Naive B cell (primary cell): ENCODE results near the gene GNA14. TPM values are rescaled to one million over a fixed set of nuclear protein-coding genes. Genes with fewer than 3 reads are reported as not detected.
"Not testable (repeated sequence)": the region's sequence is repeated elsewhere in the genome, so short reads cannot be mapped to it uniquely, and the experiment has no call there.

Experiments used
- ATAC-seq, 2 donors: fragments of 150-1000 bp; cut with Tn5 transposase; 2 replicates each; pipeline ENCODE4 v1.10.0; 2021; ENCODE audit warnings: low read depth in 2 of 2, mild to moderate bottlenecking in 2 of 2, moderate library complexity in 2 of 2
- DNase-seq: peaks from one replicate; pipeline ENCODE4 v3.0.0; 2022
- H3K27ac Mint-ChIP-seq, 6 donors: one replicate each; pipeline ENCODE4 v1.8.0; 2020 to 2022; ENCODE audit warnings: mild to moderate bottlenecking in 6 of 6, mixed read lengths in 6 of 6, moderate library complexity in 5 of 6, inconsistent platforms in 2 of 6
- H3K27me3 Mint-ChIP-seq, 3 donors: one replicate each; pipeline ENCODE4 v1.8.0; 2021 to 2022; ENCODE audit warnings: mixed read lengths in 3 of 3, mild to moderate bottlenecking in 1 of 3
- H3K36me3 Mint-ChIP-seq, 2 donors: one replicate each; pipeline ENCODE4 v1.8.0; 2020 to 2022; ENCODE audit warnings: mixed read lengths in 2 of 2, inconsistent platforms in 1 of 2, mild to moderate bottlenecking in 1 of 2
- H3K4me1 Mint-ChIP-seq, 3 donors: one replicate each; pipeline ENCODE4 v1.8.0; 2020 to 2022; ENCODE audit warnings: mixed read lengths in 3 of 3, inconsistent platforms in 1 of 3, mild to moderate bottlenecking in 1 of 3, moderate library complexity in 1 of 3
- H3K4me3 Mint-ChIP-seq, 8 donors: one replicate each; pipeline ENCODE4 v1.8.0; 2020 to 2022; ENCODE audit warnings: mild to moderate bottlenecking in 8 of 8, mixed read lengths in 8 of 8, moderate library complexity in 8 of 8, inconsistent platforms in 2 of 8
- H3K9me3 Mint-ChIP-seq, 7 donors: one replicate each; pipeline ENCODE4 v1.8.0; 2020 to 2022; ENCODE audit warnings: mixed read lengths in 7 of 7, mild to moderate bottlenecking in 5 of 7, inconsistent platforms in 2 of 7, moderate library complexity in 1 of 7
- polyA plus RNA-seq, 6 donors: library from polyadenylated mRNA; unstranded; fragments of 300-500 nt; fragmentation: Illumina TruSeq; gene quantifications; one replicate each; pipeline ENCODE4 v1.2.3, GENCODE V29; 2021; ENCODE audit warnings: low read depth in 6 of 6

Gene GNA14
- polyA plus RNA-seq, 6 donors from 2014 or later = not detected

DNA sequence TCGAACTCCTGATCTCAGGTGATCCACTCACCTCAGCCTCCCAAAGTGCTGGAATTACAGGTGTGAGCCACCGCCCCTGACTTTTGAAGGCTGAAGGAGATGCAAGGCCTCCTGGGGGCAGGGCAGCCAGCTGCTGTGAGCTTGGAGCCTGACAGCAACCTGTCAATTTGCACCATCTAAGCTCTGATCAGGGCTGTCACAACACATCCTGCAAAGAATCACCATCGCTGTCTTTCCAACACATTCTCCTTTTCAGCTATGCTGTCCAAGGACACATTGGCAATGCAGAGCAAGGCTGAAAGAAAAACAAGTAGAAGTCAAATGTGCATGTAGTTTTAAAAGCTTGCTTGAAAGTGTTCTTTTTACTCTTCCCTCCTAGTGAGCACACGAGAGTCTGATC is 54.6 kb downstream of the GNA14 start:
- no peak for ATAC-seq
- peaks cover 0 to 3% (median 0%) of the 10 kb centered on the region in 7 donors for H3K9me3 Mint-ChIP-seq
- no peaks in the 10 kb centered on the region for H3K36me3 Mint-ChIP-seq
- H3K27me3 Mint-ChIP-seq = peaks cover 16 to 19% (median 16%) of the 10 kb centered on the region in 3 donors
- DNase-seq = no peak
- H3K4me3 Mint-ChIP-seq = no peak overlapping the region
- H3K27ac Mint-ChIP-seq = no peak overlapping the region
- no peaks in the 10 kb centered on the region for H3K4me1 Mint-ChIP-seq

- Mint-ChIP-seq H3K27me3 (peaks cover 9 to 16% (median 13%) of the 10 kb centered on the region in 3 donors), H3K4me1 (no peaks in the 10 kb centered on the region), H3K36me3 (no peaks in the 10 kb centered on the region), H3K9me3 (peaks cover 0 to 3% (median 0%) of the 10 kb centered on the region in 7 donors), H3K4me3 (no peak overlapping the region), H3K27ac (no peak overlapping the region)
- ATAC-seq (no peak), DNase-seq (no peak)
Measured at GRCh38 chr9:77592476-77592875, 55.6 kb downstream of the GNA14 start.

DNA sequence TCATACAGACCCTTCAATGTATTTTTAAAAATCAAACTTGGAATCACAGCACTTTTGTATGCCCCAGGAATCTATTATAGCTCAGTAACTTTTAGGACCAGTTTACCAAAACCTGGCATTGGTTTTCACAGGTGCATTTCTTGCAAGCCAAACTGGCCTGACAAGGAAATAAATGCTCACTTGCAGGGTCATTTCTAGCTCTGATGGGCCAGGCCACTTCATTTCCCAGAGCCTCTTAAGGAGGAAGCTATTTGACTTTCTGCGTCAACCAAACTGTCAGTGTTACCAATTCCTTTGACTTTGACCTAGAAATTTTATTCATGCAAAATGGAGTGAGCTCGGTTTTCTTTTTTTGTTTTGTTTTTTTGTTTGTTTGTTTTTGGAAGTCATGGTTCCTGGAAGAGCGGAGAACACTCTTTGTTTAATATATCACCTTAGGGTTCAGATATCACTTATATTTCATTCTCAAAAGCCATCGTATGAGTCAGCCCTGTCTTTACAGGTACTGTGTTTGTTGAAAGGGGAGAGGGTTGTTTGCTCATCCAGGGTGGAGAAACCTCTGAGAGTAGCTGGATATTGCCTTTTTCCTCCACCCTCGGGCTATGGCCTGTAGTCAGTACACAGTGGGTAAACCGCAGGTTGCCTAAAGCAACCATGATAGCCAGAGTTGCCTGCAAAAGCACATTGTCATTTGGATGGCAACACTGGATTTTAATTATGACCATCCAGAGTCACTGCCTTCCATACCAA is 58.9 kb downstream of the GNA14 start:
- Mint-ChIP-seq H3K9me3 (peaks cover 0 to 4% (median 0%) of the 10 kb centered on the region in 7 donors), H3K27me3 (peaks cover 0 to 8% (median 4%) of the 10 kb centered on the region in 3 donors), H3K27ac (no peak overlapping the region), H3K36me3 (no peaks in the 10 kb centered on the region), H3K4me3 (no peak overlapping the region), H3K4me1 (no peaks in the 10 kb centered on the region)
- ATAC-seq = no peak
- DNase-seq = no peak

DNA sequence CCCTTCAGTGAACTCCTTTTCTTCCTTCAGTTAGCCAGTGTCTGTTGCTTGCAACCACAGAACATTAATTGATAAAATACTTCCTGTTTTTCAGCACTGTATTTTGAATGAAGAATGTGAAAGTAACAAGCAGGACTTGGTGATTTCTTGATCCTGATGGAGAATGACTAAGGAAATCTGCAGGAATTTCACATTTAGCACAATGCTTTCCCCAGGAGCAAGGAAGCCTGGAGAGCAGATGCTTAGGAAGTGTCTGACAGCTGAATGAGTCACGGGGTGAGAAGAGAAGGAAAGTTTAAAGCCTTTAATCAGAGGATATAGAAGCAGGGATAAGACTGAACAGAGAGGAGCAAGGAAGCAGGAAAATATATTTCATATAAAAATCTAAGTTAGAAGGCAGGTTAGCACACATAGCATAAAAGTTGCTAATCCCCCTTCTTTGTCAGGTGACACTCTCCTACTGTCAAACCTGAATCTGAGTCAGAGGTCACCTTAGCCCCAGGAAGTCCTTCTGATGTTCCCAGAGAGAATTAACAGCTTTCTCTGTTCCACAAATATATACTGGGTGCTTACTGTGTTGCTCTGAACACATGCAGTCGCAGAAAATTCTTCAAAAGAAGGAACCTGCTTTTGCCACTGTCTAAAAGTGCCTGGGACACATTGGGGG is 59.7 kb downstream of the GNA14 start:
- peak overlapping the region in 1 of 6 donors; percentile 52 for H3K27ac Mint-ChIP-seq
- no peak overlapping the region for H3K4me3 Mint-ChIP-seq

GRCh38 chr9:77587851-77588250 is 60.3 kb downstream of the GNA14 start:
- no peak for ATAC-seq
- DNase-seq = no peak
- peak overlapping the region in 1 of 6 donors; percentile 52 for H3K27ac Mint-ChIP-seq
- peaks cover 0 to 4% (median 0%) of the 10 kb centered on the region in 7 donors for H3K9me3 Mint-ChIP-seq
- peaks cover 0 to 10% (median 4%) of the 10 kb centered on the region in 3 donors for H3K27me3 Mint-ChIP-seq
- no peak overlapping the region for H3K4me3 Mint-ChIP-seq
- H3K36me3 Mint-ChIP-seq = no peaks in the 10 kb centered on the region
- H3K4me1 Mint-ChIP-seq = no peaks in the 10 kb centered on the region

More for the DNA sequence above, 59.7 kb downstream of the GNA14 start:
- Mint-ChIP-seq H3K27me3 (peaks cover 0 to 8% (median 4%) of the 10 kb centered on the region in 3 donors), H3K9me3 (peaks cover 0 to 4% (median 0%) of the 10 kb centered on the region in 7 donors), H3K4me1 (no peaks in the 10 kb centered on the region), H3K36me3 (no peaks in the 10 kb centered on the region)
- DNase-seq = no peak
- no peak for ATAC-seq

GRCh38 chr9:77587042-77587441 is 61.1 kb downstream of the GNA14 start:
- DNase-seq (no peak), ATAC-seq (no peak)
- Mint-ChIP-seq H3K4me1 (no peaks in the 10 kb centered on the region), H3K4me3 (no peak overlapping the region), H3K27ac (no peak overlapping the region), H3K36me3 (no peaks in the 10 kb centered on the region), H3K9me3 (peaks cover 0 to 5% (median 0%) of the 10 kb centered on the region in 7 donors), H3K27me3 (peaks cover 4 to 11% (median 6%) of the 10 kb centered on the region in 3 donors)

GRCh38 chr9:77586591-77586990 is 61.5 kb downstream of the GNA14 start:
- H3K4me3 Mint-ChIP-seq = no peak overlapping the region
- no peaks in the 10 kb centered on the region for H3K36me3 Mint-ChIP-seq
- H3K27ac Mint-ChIP-seq = no peak overlapping the region
- ATAC-seq = no peak
- DNase-seq = no peak
- H3K4me1 Mint-ChIP-seq = no peaks in the 10 kb centered on the region
- peaks cover 0 to 5% (median 0%) of the 10 kb centered on the region in 7 donors for H3K9me3 Mint-ChIP-seq
- peaks cover 3 to 11% (median 6%) of the 10 kb centered on the region in 3 donors for H3K27me3 Mint-ChIP-seq

DNA sequence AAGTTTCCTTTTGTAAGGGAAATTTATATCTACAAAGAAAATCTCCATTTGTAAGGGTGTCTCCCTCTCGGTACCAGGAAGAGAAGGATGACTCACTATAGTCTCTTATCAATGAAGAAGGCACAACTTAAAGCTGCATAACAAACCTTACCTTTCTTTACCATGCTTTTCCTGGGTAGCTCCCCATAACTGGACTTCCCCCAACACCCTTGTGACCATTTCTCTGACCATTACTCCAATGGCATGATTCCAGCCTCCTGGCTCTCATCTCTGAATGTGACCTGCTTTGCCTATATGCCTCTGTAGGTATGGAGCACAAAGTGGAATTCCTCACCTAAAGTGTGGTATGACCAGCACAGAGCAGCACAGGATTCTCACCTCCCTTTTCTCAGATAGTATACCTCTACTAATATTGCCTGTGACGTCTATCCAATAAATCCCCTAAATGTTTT is 62.8 kb downstream of the GNA14 start:
- Mint-ChIP-seq H3K27ac (no peak overlapping the region), H3K9me3 (peaks cover 0 to 5% (median 0%) of the 10 kb centered on the region in 7 donors), H3K4me3 (no peak overlapping the region), H3K27me3 (peaks cover 0 to 11% (median 6%) of the 10 kb centered on the region in 3 donors), H3K36me3 (no peaks in the 10 kb centered on the region), H3K4me1 (no peaks in the 10 kb centered on the region)
- ATAC-seq (no peak), DNase-seq (no peak)

GRCh38 chr9:77584927-77585326 is 63.2 kb downstream of the GNA14 start:
- DNase-seq, H3K4me3 Mint-ChIP-seq, H3K9me3 Mint-ChIP-seq, ATAC-seq, H3K36me3 Mint-ChIP-seq, H3K4me1 Mint-ChIP-seq, H3K27ac Mint-ChIP-seq: not testable (repeated sequence)
- H3K27me3 Mint-ChIP-seq = peaks cover 0 to 11% (median 6%) of the 10 kb centered on the region in 3 donors

DNA sequence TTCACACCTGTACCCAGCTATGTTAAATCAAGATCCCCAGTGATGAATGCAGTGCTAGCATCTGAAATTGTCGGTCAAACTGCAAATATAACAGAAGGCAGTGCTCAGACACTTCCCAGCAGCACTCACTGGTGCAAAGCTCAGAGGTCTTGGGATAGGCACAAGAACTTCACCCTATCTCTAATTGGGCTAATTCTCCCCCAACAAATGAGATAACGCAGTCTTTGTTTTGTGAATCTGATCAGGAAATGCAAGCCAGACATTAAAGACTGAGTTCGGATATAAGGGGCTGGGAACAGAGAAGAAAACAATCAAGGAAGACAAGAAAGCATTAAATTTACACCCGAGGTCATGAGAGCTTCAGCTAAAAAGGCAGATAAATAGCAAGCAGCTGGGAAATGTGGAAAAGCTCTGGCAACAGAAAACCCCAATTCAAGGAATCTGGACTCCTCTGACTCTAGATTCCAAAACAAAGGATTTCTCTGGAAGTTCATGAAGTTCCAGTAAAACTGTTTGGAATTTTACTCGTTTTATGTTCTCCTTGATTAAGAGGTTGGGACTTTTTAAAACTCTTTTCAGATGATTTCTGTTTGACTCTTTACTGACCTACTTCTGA is 65.1 kb downstream of the GNA14 start:
- DNase-seq = no peak
- Mint-ChIP-seq H3K36me3 (no peaks in the 10 kb centered on the region), H3K27me3 (peaks cover 0 to 11% (median 6%) of the 10 kb centered on the region in 3 donors), H3K4me3 (no peak overlapping the region), H3K4me1 (no peaks in the 10 kb centered on the region), H3K9me3 (peaks cover 0 to 5% (median 0%) of the 10 kb centered on the region in 7 donors), H3K27ac (no peak overlapping the region)
- ATAC-seq = no peak

DNA sequence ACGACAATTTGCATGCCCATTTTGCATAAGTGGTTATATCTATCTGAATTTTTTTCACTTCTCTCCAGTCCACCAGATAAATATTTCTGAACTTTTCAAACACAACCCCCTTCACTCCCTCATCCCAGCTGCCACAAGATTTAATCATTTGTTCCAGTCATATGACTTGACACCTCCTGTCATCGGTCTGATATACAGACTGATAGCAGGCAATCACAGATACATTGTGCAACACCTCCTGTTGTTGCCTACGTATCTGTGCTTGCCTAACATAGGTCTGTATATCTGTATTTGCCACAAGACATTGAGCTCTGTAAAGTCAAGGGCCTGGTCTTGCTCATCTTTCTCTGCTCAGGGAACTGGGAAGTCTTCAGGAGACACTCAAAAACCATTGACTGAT is 65.6 kb downstream of the GNA14 start:
- Mint-ChIP-seq H3K27me3 (peaks cover 0 to 11% (median 6%) of the 10 kb centered on the region in 3 donors), H3K9me3 (peaks cover 0 to 5% (median 0%) of the 10 kb centered on the region in 7 donors), H3K4me3 (no peak overlapping the region), H3K36me3 (no peaks in the 10 kb centered on the region), H3K27ac (no peak overlapping the region), H3K4me1 (no peaks in the 10 kb centered on the region)
- DNase-seq (no peak), ATAC-seq (no peak)

DNA sequence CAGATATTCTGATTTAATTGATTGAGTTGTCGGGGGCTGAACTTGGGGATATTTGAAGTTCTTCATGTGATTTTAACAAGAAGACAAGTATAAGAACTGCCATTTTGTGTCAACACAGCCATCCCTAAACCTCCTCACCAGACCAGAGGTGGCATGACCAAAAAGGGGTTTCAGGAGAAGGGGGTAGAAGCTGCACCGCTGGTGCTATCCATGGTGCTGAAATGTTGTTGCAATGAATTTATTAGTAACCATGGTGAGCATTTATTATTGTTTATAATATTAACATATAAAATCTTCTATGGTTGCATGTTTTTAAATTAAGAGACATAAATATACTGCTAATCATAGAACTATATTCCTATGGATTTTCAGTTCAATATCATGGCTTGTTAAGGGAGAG is 72.3 kb downstream of the GNA14 start:
- ATAC-seq (no peak), DNase-seq (no peak)
- peak overlapping the region in 1 of 8 donors; percentile 38 for H3K4me3 Mint-ChIP-seq
- H3K36me3 Mint-ChIP-seq = no peaks in the 10 kb centered on the region
- H3K4me1 Mint-ChIP-seq = no peaks in the 10 kb centered on the region
- peaks cover 0 to 7% (median 0%) of the 10 kb centered on the region in 3 donors for H3K27me3 Mint-ChIP-seq
- H3K27ac Mint-ChIP-seq = no peak overlapping the region
- H3K9me3 Mint-ChIP-seq = peaks cover 0 to 7% (median 0%) of the 10 kb centered on the region in 7 donors

GRCh38 chr9:77569335-77569734 is 78.8 kb downstream of the GNA14 start:
- Mint-ChIP-seq H3K27me3 (peaks cover 0 to 12% (median 5%) of the 10 kb centered on the region in 3 donors), H3K9me3 (peaks cover 0 to 2% (median 0%) of the 10 kb centered on the region in 7 donors), H3K27ac (no peak overlapping the region), H3K36me3 (no peaks in the 10 kb centered on the region), H3K4me1 (no peaks in the 10 kb centered on the region), H3K4me3 (no peak overlapping the region)
- ATAC-seq (no peak), DNase-seq (no peak)
